WERI-Rb-1 (cell line): ENCODE measurements around the gene SORBS1.

Experiments
- DNase-seq: peaks from one replicate; pipeline ENCODE4 v3.0.0-alpha.2; 2020
- H3K27ac ChIP-seq: fragments of 250-450 bp; sonication (Bioruptor Pico); 2 replicates; pipeline ENCODE4 v1.5.1; 2020; ENCODE audit warnings: mild to moderate bottlenecking, moderate library complexity
- H3K27me3 ChIP-seq: fragments of 250-450 bp; sonication (Bioruptor Pico); 2 replicates; pipeline ENCODE4 v1.5.1; 2021; ENCODE audit warnings: mild to moderate bottlenecking, low read depth, moderate library complexity; ENCODE audit not compliant: insufficient read depth, severe bottlenecking
- H3K36me3 ChIP-seq: fragments of 250-450 bp; sonication (Bioruptor Pico); 2 replicates; pipeline ENCODE4 v1.5.1; 2020; ENCODE audit warnings: mild to moderate bottlenecking, moderate library complexity
- H3K4me3 ChIP-seq: 2 replicates; pipeline ENCODE4 v1.5.1; 2011; ENCODE audit warnings: low read depth, mild to moderate bottlenecking, control low read depth, low read length
- H3K9me3 ChIP-seq: fragments of 250-450 bp; sonication (Bioruptor Pico); 2 replicates; pipeline ENCODE4 v1.5.1; 2021; ENCODE audit warnings: mild to moderate bottlenecking, moderate library complexity; ENCODE audit not compliant: severe bottlenecking
- CTCF ChIP-seq: IDR thresholded peaks from 2 replicates; pipeline ENCODE4 v1.5.1; 2011; ENCODE audit warnings: low read depth, mild to moderate bottlenecking, control low read depth, inconsistent platforms, low read length

The SORBS1 gene

GRCh38 chr10:95389982-95390381 lies 171.2 kb downstream of the SORBS1 start:
- Histone ChIP-seq H3K4me3 (no peak overlapping the region), H3K27ac (no peak overlapping the region), H3K27me3 (no peaks in the 10 kb centered on the region), H3K9me3 (no peaks in the 10 kb centered on the region), H3K36me3 (no peaks in the 10 kb centered on the region)
- no peak for TF ChIP-seq CTCF
- DNase-seq = no peak

- H3K9me3 ChIP-seq = no peaks in the 10 kb centered on the region
- H3K4me3 ChIP-seq = no peak overlapping the region
- H3K36me3 ChIP-seq = no peaks in the 10 kb centered on the region
- TF ChIP-seq CTCF = no peak
- H3K27me3 ChIP-seq = no peaks in the 10 kb centered on the region
- DNase-seq = no peak
- H3K27ac ChIP-seq = no peak overlapping the region
Measured at GRCh38 chr10:95389176-95389575, 172.0 kb downstream of the SORBS1 start.

- DNase-seq = no peak
Measured at GRCh38 chr10:95388539-95388938, 172.6 kb downstream of the SORBS1 start.

GRCh38 chr10:95388109-95388471 lies 173.1 kb downstream of the SORBS1 start:
- DNase-seq = no peak
- no peak for TF ChIP-seq CTCF
- H3K9me3 ChIP-seq = no peaks in the 10 kb centered on the region
- H3K4me3 ChIP-seq = no peak overlapping the region
- no peak overlapping the region for H3K27ac ChIP-seq
- no peaks in the 10 kb centered on the region for H3K27me3 ChIP-seq
- H3K36me3 ChIP-seq = no peaks in the 10 kb centered on the region

More at GRCh38 chr10:95388539-95388938, 172.6 kb downstream of the SORBS1 start:
- TF ChIP-seq CTCF = no peak
- Histone ChIP-seq H3K4me3 (no peak overlapping the region), H3K9me3 (no peaks in the 10 kb centered on the region), H3K36me3 (no peaks in the 10 kb centered on the region), H3K27me3 (no peaks in the 10 kb centered on the region), H3K27ac (no peak overlapping the region)

- no peak for TF ChIP-seq CTCF
- no peak for DNase-seq
Measured at GRCh38 chr10:95384011-95384704, 177.0 kb downstream of the SORBS1 start.

GRCh38 chr10:95382596-95382995 lies 178.6 kb downstream of the SORBS1 start:
- no peak overlapping the region for H3K4me3 ChIP-seq
- no peak for DNase-seq
- H3K36me3 ChIP-seq = no peaks in the 10 kb centered on the region
- no peaks in the 10 kb centered on the region for H3K27me3 ChIP-seq
- no peak for TF ChIP-seq CTCF
- H3K9me3 ChIP-seq = no peaks in the 10 kb centered on the region
- H3K27ac ChIP-seq = no peak overlapping the region

More at GRCh38 chr10:95384011-95384704, 177.0 kb downstream of the SORBS1 start:
- Histone ChIP-seq H3K36me3 (no peaks in the 10 kb centered on the region), H3K27ac (no peak overlapping the region), H3K4me3 (no peak overlapping the region), H3K9me3 (no peaks in the 10 kb centered on the region), H3K27me3 (no peaks in the 10 kb centered on the region)
